HG03565 (cell line): Measurements from ENCODE around the gene PNMA8B.
"Not testable (repeated sequence)": the region's sequence is repeated elsewhere in the genome, so short reads cannot be mapped to it uniquely, and the experiment has no call there.

Source experiments
- ATAC-seq: cut with Tn5 transposase; IDR thresholded peaks from one replicate; pipeline ENCODE4 v1.9.1; 2021; ENCODE audit warnings: mild to moderate bottlenecking, moderate library complexity; ENCODE audit not compliant: unreplicated experiment

Gene PNMA8B, protein sequence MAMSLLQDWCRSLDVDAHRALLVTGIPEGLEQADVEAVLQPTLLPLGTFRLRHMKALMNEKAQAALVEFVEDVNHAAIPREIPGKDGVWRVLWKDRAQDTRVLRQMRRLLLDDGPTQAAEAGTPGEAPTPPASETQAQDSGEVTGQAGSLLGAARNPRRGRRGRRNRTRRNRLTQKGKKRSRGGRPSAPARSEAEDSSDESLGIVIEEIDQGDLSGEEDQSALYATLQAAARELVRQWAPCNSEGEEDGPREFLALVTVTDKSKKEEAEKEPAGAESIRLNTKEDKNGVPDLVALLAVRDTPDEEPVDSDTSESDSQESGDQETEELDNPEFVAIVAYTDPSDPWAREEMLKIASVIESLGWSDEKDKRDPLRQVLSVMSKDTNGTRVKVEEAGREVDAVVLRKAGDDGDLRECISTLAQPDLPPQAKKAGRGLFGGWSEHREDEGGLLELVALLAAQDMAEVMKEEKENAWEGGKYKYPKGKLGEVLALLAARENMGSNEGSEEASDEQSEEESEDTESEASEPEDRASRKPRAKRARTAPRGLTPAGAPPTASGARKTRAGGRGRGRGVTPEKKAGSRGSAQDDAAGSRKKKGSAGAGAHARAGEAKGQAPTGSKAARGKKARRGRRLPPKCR

GRCh38 chr19:46495786-46496099 is at the start of gene PNMA8B:
Gene PNMA8B (minus strand): TSS chr19:46495867. CDS start chr19:46495465, 402 bp downstream.
- no peak for ATAC-seq

DNA sequence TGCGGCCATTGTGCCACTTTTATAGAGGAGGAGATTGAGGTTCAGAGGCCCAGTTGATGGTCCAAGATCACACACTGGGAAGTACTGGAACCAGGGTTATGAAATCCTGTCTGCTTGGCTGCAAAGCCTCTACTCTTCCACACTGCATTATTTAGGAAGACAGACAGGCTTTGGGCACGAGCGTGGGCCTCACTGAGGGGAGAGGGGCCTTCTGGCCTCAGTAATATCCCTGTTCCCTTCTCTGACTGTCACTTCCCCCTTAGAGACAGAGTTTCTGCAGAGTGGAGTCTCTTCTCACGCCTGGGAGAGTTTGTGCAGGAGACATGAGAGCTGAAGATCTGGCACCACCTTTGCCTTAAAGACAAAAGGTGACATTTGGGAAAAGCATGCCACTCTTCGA is 49.0 kb upstream of the PNMA8B start:
- no peak for ATAC-seq

DNA sequence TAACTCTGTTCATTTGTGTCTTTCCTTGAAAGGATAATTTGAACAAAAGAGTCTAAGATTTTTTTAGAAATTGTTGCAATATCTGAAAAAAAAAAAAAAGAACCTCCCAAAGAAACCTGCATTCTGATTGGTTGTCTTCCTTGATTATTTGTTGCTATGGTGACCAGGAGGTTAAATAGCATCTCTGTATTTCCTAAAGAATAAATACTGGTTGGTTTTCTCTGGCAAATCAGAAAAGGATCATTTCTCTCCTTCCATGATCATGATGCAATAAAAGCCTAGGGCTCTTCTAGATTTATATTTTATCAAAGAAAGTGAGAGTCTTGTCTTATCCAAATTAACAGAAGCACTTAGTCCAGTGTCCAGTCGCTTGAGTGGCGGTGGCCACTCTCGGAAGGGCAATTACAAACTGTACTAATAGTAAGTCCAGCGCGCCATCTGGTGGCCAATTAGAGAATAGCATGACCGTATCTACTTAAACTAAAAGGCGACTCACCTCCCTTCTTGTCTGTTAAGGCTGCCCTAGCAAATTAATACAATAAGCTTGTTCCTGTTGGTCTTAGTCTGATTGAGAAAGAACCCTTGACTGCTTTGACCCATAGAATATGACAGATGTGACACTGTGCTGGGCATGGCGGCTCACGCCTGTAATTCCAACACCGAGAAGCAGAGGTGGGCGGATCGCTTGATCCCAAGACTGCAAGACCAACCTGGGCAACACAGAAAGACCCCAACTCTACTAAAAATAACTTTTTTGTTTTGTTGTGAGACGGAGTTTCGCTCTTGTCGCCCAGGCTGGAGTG is 47.0 kb upstream of the PNMA8B start:
- ATAC-seq, result no peak

GRCh38 chr19:46537136-46538097 is 41.8 kb upstream of the PNMA8B start:
- ATAC-seq, result no peak

DNA sequence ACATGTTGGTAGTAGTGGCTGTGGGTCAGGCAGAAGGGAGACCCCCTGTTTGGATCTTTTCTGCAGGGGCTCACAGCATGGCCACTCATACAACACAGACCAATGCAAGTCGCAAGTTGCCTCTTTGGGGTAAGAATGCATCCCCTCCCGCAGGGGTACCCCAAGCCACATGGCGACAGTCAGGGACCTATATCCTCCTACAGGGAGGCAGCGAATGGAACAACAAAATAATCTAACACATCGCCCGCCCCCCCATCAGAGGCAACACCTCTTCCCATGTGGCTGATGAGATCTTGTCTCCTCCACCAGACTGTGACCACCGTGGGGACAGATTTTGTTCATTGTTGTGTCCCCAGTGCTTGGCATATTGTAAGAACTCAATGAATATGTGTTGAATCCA is 40.7 kb upstream of the PNMA8B start:
- ATAC-seq, result no peak

- ATAC-seq, result no peak
Measured at GRCh38 chr19:46533621-46534081, 38.0 kb upstream of the PNMA8B start.

DNA sequence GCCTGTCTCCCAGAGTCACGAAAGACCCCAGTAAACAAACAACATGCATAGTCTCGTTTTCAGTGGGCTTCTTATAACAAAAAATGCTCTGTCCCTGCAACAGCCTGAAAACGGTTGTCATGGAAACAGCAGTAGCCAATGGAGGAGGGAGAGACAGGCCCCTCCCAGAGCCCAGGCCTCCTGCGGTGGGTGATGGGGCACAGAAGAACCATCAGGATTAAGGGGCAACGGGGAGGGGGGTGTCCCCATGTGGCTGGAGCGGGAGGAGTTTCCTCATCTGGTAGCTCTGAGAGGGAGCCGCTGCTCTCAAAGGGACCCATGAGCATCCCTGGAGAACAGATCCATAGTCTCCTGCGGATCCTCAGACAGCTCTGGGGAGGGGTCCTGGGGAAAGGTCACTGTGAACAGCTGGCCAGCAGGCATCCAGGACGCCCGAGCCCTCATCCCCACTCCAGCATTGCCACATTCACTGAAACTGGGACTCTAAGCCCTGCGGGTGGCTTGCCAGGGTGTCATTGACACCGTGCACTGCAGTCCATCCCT is 37.5 kb upstream of the PNMA8B start:
- no peak for ATAC-seq

DNA sequence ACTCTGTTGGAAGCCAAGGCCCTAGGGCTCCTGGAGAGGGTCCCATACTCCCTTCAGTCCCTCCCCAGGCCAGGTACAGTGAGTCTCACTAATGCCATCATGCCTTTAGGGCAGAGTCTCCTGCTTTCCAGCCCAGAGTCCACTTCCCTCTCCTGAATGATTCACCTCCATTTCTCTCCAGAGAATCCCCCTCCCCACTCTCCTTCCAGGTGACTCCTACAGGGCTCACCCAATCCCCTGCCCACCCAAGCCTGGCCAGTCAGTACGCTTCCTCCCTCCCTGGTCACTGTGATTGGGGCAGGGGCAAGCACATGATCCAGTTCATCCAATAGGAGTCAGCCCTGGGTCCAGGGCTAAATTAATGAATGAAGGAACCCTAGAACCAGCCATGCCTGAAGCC is 35.0 kb upstream of the PNMA8B start:
- ATAC-seq, result no peak

DNA sequence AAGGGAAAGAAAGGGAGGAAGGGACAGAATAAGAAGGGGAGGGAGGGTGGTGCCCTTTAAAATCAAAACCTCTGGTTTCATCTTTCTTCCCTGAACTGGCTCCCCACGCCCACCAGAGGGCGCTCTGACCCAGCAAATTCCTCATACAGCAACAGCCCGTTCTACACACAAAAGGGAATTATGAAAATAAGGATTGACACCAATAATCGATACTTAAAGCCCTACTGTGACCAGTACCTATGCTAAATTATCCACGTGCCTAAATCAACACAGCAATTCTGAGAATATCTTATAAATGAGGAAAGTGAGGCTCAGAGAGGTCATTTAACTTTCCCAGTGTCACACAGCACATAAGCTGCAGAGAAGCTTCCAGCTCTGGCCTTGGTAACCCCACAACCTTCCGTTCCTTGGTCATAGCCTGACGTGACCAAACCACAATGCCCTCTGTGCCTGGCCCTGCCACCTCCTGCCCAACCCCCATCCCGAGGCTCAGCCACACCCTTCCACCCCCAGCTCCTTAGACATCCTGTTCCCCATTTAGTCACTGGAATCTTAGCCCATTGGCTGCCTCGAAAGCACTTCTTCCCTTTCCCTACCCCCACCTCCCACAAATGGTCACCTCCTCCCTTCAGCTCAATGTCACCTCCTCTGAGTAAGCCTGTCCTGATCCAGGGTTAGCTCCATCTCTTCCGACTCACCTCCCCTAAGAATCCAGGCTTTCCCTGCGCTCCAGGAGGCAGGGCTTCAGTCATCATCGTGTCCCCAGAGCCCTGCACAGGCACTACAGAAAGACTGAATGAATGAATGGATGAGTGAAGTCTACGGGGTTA is 34.2 kb upstream of the PNMA8B start:
- ATAC-seq, result no peak

DNA sequence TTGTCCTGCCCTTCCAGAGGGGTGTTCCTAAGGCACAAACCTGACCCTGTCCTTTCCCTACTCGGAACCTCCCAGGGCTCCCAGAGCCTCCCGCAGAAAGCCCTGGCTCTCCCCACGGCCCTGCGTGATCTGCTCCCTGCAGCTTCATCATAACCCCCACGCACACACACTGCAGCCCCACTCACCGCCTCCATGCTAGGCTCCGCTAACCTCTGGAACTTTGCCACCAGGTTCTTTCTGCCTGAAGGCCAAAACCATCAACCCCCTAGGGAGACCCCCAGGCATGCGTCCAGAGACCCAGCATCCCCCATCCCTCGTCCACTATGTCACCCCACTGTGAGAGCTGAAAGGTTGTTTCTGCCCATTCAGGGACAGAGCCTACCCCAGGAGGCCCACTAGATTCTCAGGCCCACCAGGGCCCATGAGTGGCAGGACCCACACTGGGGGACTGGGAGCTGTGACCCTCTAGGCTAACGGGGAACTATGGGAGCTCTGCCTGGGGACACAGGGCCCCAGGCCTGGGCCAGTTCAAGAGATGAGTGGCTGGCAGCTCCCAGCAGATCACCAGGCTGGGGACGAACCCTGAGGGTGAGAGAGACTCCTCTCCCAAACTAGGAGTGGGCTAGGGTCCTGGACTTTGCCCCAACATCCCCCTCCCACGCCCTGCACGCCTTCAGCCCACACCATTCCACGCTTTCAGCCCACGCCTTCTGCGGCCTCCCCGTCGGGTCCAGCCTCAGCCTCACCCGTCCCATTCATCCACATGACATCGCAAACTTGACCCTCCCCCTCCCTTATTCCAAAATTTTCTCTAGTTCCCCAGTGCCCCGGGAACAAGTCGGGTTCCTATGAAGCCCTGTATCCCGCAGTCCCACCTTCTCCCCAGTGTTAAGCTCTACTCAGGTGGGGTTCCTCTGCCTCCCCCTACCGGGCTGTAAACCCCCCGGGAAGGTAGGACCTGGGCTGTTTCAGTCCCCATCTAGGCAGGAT is 33.2 kb upstream of the PNMA8B start:
- ATAC-seq, result no peak

GRCh38 chr19:46526801-46527200 is 31.1 kb upstream of the PNMA8B start:
- ATAC-seq, result not testable (repeated sequence)

- no peak for ATAC-seq
Measured at GRCh38 chr19:46524308-46524707, 28.6 kb upstream of the PNMA8B start.

DNA sequence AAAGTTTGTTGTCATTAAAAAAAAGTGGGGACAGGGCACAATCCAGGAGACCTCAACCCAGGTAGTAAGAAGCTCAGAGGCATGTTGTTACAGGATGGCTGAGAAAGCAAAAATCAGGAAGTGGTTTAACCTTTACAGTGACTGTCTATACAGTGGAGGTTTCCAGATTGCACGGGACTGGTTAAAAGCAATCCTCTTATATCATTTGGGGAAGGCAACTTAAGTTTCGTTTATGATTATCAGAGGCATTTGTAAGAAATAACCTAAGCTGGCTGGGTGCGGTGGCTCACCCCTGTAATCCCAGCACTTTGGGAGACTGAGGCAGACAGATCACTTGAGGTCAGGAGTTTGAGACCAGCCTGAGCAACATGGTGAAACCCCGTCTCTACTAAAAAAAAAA is 27.3 kb upstream of the PNMA8B start:
- not testable (repeated sequence) for ATAC-seq

GRCh38 chr19:46521241-46521868 is 25.7 kb upstream of the PNMA8B start:
- no peak for ATAC-seq

DNA sequence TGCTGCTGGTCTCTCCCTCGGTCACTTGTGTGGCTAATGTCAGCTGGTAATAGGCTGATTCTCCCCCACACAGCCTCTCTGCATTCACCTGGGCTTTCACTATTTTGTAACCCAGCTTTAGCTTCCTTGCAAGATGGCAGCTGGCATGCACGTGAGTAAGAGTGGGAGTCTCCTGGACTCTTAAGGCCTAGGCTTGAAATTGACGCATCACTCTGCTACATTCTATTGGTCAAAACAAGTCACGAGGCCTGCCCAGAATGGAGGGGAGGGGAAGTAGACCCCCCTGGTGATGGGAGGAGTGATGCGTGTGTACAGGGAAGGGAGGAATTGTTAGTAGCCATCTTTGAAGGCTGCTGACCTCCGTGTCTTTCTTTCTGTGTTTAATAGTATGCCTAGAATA is 24.9 kb upstream of the PNMA8B start:
- no peak for ATAC-seq

DNA sequence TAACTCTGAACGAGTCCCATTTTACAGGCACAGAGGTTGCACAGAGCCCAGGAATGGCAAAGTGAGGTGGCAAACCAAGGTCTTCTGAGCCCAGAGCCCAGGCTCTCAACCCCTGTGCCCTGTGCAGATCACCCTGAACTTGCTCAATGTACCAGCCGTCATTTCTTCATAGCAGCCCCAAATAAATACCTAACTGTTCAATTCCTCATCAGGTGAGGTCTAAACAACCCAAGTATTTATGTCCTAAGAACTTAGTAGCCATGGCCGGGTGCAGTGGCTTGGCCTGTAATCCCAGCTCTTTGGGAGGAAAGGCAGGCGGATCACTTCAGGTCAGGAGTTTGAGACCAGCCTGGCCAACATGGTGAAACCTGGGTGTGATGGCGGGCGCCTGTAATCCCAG is 21.8 kb upstream of the PNMA8B start:
- no peak for ATAC-seq

- ATAC-seq, result no peak
Measured at GRCh38 chr19:46515879-46516350, 20.2 kb upstream of the PNMA8B start.

- no peak for ATAC-seq
Measured at GRCh38 chr19:46515290-46515609, 19.6 kb upstream of the PNMA8B start.
